GM12874 (cell line): ENCODE data around the gene NEURL3.

ENCODE experiments used
- TF ChIP-seq, protein P1 (sequence below): IDR thresholded peaks from 2 replicates; pipeline ENCODE4 v1.5.1; 2011; ENCODE audit warnings: low read depth, mild to moderate bottlenecking, control low read depth, low read length, moderate library complexity; ENCODE audit not compliant: insufficient read depth

Gene NEURL3

GRCh38 chr2:96507957-96508520, 2.9 kb upstream of the NEURL3 start:
- TF ChIP-seq, protein P1, sequence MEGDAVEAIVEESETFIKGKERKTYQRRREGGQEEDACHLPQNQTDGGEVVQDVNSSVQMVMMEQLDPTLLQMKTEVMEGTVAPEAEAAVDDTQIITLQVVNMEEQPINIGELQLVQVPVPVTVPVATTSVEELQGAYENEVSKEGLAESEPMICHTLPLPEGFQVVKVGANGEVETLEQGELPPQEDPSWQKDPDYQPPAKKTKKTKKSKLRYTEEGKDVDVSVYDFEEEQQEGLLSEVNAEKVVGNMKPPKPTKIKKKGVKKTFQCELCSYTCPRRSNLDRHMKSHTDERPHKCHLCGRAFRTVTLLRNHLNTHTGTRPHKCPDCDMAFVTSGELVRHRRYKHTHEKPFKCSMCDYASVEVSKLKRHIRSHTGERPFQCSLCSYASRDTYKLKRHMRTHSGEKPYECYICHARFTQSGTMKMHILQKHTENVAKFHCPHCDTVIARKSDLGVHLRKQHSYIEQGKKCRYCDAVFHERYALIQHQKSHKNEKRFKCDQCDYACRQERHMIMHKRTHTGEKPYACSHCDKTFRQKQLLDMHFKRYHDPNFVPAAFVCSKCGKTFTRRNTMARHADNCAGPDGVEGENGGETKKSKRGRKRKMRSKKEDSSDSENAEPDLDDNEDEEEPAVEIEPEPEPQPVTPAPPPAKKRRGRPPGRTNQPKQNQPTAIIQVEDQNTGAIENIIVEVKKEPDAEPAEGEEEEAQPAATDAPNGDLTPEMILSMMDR = peak; percentile 98

DNA sequence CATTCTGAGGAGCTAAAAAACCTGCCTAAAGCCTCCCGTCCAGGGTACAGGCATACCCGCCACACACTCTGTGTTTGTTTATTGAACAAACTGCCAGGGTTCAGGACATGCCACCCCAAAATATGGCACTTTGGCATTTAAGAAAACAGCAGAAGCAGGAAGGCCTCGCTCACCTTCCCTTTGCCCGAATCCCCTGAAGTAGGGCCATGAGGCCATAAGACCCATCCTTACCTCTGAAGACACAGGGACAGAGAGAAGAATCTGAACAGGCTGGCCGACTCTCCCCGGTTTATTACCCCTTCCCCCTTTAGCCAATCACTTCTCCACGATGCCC, 1.7 kb upstream of the NEURL3 start:
- TF ChIP-seq, protein P1 = no peak

DNA sequence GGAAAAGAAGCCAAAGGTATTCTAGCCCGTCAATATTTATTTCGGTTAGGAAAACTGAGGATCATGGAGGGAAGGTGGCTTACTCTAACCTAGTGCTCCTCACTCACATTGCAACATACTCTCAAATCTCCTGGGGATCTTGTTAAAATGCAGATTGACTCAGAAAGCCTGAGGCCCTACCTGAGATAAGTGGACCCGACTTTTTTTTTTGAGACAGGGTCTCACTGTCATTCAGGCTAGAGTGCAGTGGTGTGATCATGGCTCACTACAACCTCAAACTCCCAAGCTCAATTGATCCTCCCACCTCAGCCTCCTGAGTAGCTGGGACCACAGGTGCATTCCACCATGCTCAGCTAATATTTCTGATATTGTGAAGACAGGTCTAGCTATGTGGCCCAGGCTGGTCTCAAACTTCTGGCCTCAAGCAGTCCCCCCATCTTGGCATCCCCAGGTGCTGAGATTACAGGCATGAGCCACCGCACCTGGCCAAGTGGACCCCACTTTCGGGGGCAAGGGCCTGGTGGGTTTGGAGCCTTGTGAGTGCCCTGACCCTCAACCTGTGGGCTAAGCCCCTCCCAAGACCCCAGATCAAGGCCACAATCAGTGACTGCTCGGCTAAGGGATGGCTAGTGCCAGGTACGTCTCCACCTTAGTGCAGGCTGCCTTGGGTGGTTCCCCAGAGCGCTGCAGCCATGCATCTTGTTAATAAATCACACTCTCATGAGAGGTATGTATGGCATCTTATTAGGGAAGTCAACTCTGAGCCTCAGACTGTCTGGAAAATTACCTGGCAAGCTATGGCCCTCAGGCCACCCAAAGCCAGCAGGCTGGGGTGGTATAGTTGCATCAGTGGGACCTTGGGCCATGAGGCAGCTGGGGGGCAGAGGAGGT, 1.1 kb upstream of the NEURL3 start:
- TF ChIP-seq, protein P1 = no peak

DNA sequence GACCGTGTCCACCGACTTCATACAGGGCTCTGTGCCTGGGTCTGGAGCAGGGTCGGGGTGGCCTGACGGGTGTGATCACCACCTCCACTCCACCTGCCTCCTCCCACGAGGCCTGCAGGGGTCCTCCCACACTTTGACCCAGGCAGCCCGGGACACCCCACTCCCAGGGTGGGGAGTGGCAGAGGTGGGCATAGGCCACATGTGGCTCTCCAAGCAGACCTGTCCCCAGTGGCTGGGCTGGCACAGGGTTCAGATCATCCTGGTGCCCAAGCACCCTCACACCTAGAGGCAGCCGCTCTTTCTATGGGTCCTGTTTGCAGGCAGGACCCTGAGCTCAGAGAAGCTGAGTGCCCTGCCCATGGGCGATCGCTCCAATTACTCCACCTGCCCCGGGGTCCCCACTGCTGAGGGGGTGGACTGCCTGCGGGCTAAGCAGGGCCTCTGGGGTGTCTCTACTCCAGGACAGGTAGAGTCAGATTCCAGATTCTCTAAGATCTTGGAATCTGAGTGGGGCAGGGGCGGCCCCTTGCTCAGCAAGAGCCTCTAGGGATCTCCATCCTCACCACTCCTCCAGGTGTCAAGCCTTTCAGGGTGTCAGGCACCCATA, 1.4 kb downstream of the NEURL3 start:
- TF ChIP-seq, protein P1 = no peak

GRCh38 chr2:96502891-96503636, 2.1 kb downstream of the NEURL3 start:
- TF ChIP-seq, protein P1 = no peak

GRCh38 chr2:96501886-96502810, 3.0 kb downstream of the NEURL3 start:
- TF ChIP-seq, protein P1 = no peak
